ENCODE measurements around the gene TMEM131L.

TMEM131L gene

GRCh38 chr4:153523941-153524386 lies 57.8 kb downstream of the TMEM131L start:
- DNase-seq = no peak

GRCh38 chr4:153524682-153525081 lies 58.5 kb downstream of the TMEM131L start:
- no peak for DNase-seq

GRCh38 chr4:153527690-153528089 lies 61.5 kb downstream of the TMEM131L start:
- DNase-seq = no peak

- no peak for DNase-seq
Observed at GRCh38 chr4:153528705-153529485, 62.7 kb downstream of the TMEM131L start.

GRCh38 chr4:153529646-153530045 lies 63.5 kb downstream of the TMEM131L start:
- DNase-seq = no peak

- peak; percentile 48 for DNase-seq
Observed at GRCh38 chr4:153530284-153530999, 64.3 kb downstream of the TMEM131L start.

- no peak for DNase-seq
Observed at GRCh38 chr4:153531000-153531358, 64.8 kb downstream of the TMEM131L start.

- no peak for DNase-seq
Observed at GRCh38 chr4:153531976-153532626, 65.9 kb downstream of the TMEM131L start.

GRCh38 chr4:153532636-153533035 lies 66.5 kb downstream of the TMEM131L start:
- no peak for DNase-seq

- DNase-seq = no peak
Observed at GRCh38 chr4:153533387-153533786, 67.2 kb downstream of the TMEM131L start.

GRCh38 chr4:153534792-153535629 lies 68.9 kb downstream of the TMEM131L start:
- DNase-seq = no peak

- no peak for DNase-seq
Observed at GRCh38 chr4:153535772-153536513, 69.8 kb downstream of the TMEM131L start.

- DNase-seq = no peak
Observed at GRCh38 chr4:153537493-153537960, 71.4 kb downstream of the TMEM131L start.

- DNase-seq = no peak
Observed at GRCh38 chr4:153538487-153539357, 72.6 kb downstream of the TMEM131L start.

- DNase-seq = no peak
Observed at GRCh38 chr4:153539422-153539821, 73.3 kb downstream of the TMEM131L start.

- DNase-seq = peak; percentile 23
Observed at GRCh38 chr4:153541456-153542096, 75.4 kb downstream of the TMEM131L start.

GRCh38 chr4:153542131-153542530 lies 76.0 kb downstream of the TMEM131L start:
- no peak for DNase-seq

- no peak for DNase-seq
Observed at GRCh38 chr4:153542834-153543233, 76.7 kb downstream of the TMEM131L start.

- DNase-seq = no peak
Observed at GRCh38 chr4:153543351-153543750, 77.2 kb downstream of the TMEM131L start.

- DNase-seq = no peak
Observed at GRCh38 chr4:153545822-153546221, 79.7 kb downstream of the TMEM131L start.

Measured in CD4-positive, alpha-beta T cell treated with Interleukin-17A for 4 hours (primary cell).